Hepatocyte (in vitro differentiated cells): ENCODE data around the gene SRC. TPM values are rescaled to one million over a fixed set of nuclear protein-coding genes. Genes with fewer than 3 reads are reported as not detected.

Experiments
- DNase-seq: peaks from one replicate; pipeline ENCODE4 v3.0.0-alpha.2; 2016; ENCODE audit warnings: low spot score
- H2AFZ ChIP-seq: fragments of 200-600 bp; sonication (generic); 2 replicates; pipeline ENCODE4 v1.6.0; 2016; ENCODE audit warnings: antibody characterized with exemption, mild to moderate bottlenecking
- H3K27ac ChIP-seq: fragments of 200-600 bp; sonication (generic); 2 replicates; pipeline ENCODE4 v1.5.1; 2016; ENCODE audit warnings: mild to moderate bottlenecking
- H3K27me3 ChIP-seq: fragments of 200-600 bp; sonication (generic); 2 replicates; pipeline ENCODE4 v1.6.1; 2016
- H3K36me3 ChIP-seq: fragments of 200-600 bp; sonication (generic); replicated peaks from 2 replicates; pipeline ENCODE4 v1.5.1; 2016; ENCODE audit warnings: low read depth; ENCODE audit not compliant: insufficient read depth
- H3K4me1 ChIP-seq: fragments of 200-600 bp; sonication (generic); 2 replicates; pipeline ENCODE4 v1.5.1; 2016; ENCODE audit warnings: mild to moderate bottlenecking, moderate library complexity; ENCODE audit not compliant: insufficient read depth
- H3K4me2 ChIP-seq: fragments of 200-600 bp; sonication (generic); 2 replicates; pipeline ENCODE4 v1.6.0; 2016
- H3K4me3 ChIP-seq: fragments of 200-600 bp; sonication (generic); 2 replicates; pipeline ENCODE4 v1.5.1; 2016; ENCODE audit warnings: mild to moderate bottlenecking
- H3K79me2 ChIP-seq: fragments of 200-600 bp; sonication (generic); 2 replicates; pipeline ENCODE4 v1.6.0; 2017; ENCODE audit warnings: mild to moderate bottlenecking
- H3K9me2 ChIP-seq: fragments of 200-600 bp; sonication (generic); replicated peaks from 2 replicates; pipeline ENCODE4 v1.6.0; 2017; ENCODE audit warnings: mild to moderate bottlenecking; ENCODE audit not compliant: insufficient read depth
- H3K9me3 ChIP-seq: fragments of 200-600 bp; sonication (generic); 2 replicates; pipeline ENCODE4 v1.5.1; 2016; ENCODE audit warnings: low read depth, mild to moderate bottlenecking
- H4K20me1 ChIP-seq: fragments of 200-600 bp; sonication (generic); 2 replicates; pipeline ENCODE4 v1.6.0; 2016; ENCODE audit warnings: mild to moderate bottlenecking; ENCODE audit not compliant: insufficient read depth, poor library complexity, severe bottlenecking
- CTCF ChIP-seq: fragments of 200-600 bp; sonication (generic); IDR thresholded peaks from 2 replicates; pipeline ENCODE4 v1.5.1; 2016; ENCODE audit warnings: antibody characterized with exemption, mild to moderate bottlenecking; ENCODE audit not compliant: poor library complexity
- EZH2 ChIP-seq: fragments of 200-600 bp; sonication (generic); IDR thresholded peaks from 2 replicates; pipeline ENCODE4 v1.6.1; 2016; ENCODE audit warnings: antibody characterized with exemption, mild to moderate bottlenecking, borderline replicate concordance
- EZH2phosphoT487 ChIP-seq: fragments of 200-600 bp; sonication (generic); IDR thresholded peaks from one replicate; pipeline ENCODE4 v1.6.1; 2018; ENCODE audit warnings: antibody characterized with exemption, mild to moderate bottlenecking, low read depth, moderate library complexity; ENCODE audit not compliant: unreplicated experiment, severe bottlenecking
- WGBS: methylation state at CpG from one replicate; pipeline ENCODE4 v1.1.6; 2016; ENCODE audit warnings: low lambda C conversion rate; ENCODE audit errors: missing lambda C conversion rate; 5-methylcytosine and 5-hydroxymethylcytosine counted together
- polyA plus RNA-seq: library from polyadenylated mRNA; unstranded; fragments of >200 nt; fragmentation: Nextera tagmentation; extraction: Ambion mirVana; gene quantifications from 2 replicates; pipeline ENCODE4 v1.2.1, GENCODE V29; 2016
- total RNA-seq: library from RNA; depleted of rRNA; stranded (reverse); fragments of >200 nt; gene quantifications from 2 replicates; pipeline ENCODE4 v1.2.3, GENCODE V29; 2014

SRC gene
- total and polyA plus RNA-seq, 2 experiments from 2014 or later, result 55.1 to 69.8 TPM

- H3K9me2 ChIP-seq, result no peaks in the 10 kb centered on the region
- DNase-seq, result no peak
- H3K79me2 ChIP-seq, result no peaks in the 10 kb centered on the region
- peaks cover 9% of the 10 kb centered on the region for H3K27me3 ChIP-seq
- H2AFZ ChIP-seq, result no peak overlapping the region
- WGBS, result 71% methylated on average over 4 of the region's 4 CpGs
- no peaks in the 10 kb centered on the region for H3K9me3 ChIP-seq
- no peaks in the 10 kb centered on the region for H3K36me3 ChIP-seq
- no peaks in the 10 kb centered on the region for H4K20me1 ChIP-seq
- no peak overlapping the region for H3K4me3 ChIP-seq
- H3K4me2 ChIP-seq, result no peak overlapping the region
- TF ChIP-seq EZH2phosphoT487, result no peak
- no peak for TF ChIP-seq EZH2
- no peak for TF ChIP-seq CTCF
- H3K27ac ChIP-seq, result no peak overlapping the region
- H3K4me1 ChIP-seq, result no peaks in the 10 kb centered on the region
Measured at GRCh38 chr20:37435607-37436006, 89.7 kb downstream of the SRC start.

GRCh38 chr20:37436527-37437186 is 90.7 kb downstream of the SRC start:
- no peaks in the 10 kb centered on the region for H3K36me3 ChIP-seq
- no peaks in the 10 kb centered on the region for H3K9me2 ChIP-seq
- H4K20me1 ChIP-seq, result no peaks in the 10 kb centered on the region
- no peak overlapping the region for H3K4me2 ChIP-seq
- H3K4me1 ChIP-seq, result no peaks in the 10 kb centered on the region
- no peak overlapping the region for H3K4me3 ChIP-seq
- no peak overlapping the region for H2AFZ ChIP-seq
- WGBS, result 88% methylated on average over 8 of the region's 9 CpGs
- DNase-seq, result no peak
- no peak overlapping the region for H3K27ac ChIP-seq
- no peaks in the 10 kb centered on the region for H3K79me2 ChIP-seq
- peaks cover 9% of the 10 kb centered on the region for H3K27me3 ChIP-seq
- no peaks in the 10 kb centered on the region for H3K9me3 ChIP-seq
- no peak for TF ChIP-seq CTCF
- no peak for TF ChIP-seq EZH2
- TF ChIP-seq EZH2phosphoT487, result no peak

GRCh38 chr20:37437676-37438075 is 91.7 kb downstream of the SRC start:
- no peak overlapping the region for H3K4me3 ChIP-seq
- no peak for DNase-seq
- H2AFZ ChIP-seq, result no peak overlapping the region
- H3K9me2 ChIP-seq, result no peaks in the 10 kb centered on the region
- TF ChIP-seq CTCF (no peak), EZH2phosphoT487 (no peak), EZH2 (no peak)
- H3K9me3 ChIP-seq, result no peaks in the 10 kb centered on the region
- H4K20me1 ChIP-seq, result no peaks in the 10 kb centered on the region
- H3K4me1 ChIP-seq, result no peaks in the 10 kb centered on the region
- H3K36me3 ChIP-seq, result no peaks in the 10 kb centered on the region
- 95% methylated on average over 8 of the region's 8 CpGs for WGBS
- H3K4me2 ChIP-seq, result no peak overlapping the region
- H3K27me3 ChIP-seq, result peaks cover 7% of the 10 kb centered on the region
- no peak overlapping the region for H3K27ac ChIP-seq
- no peaks in the 10 kb centered on the region for H3K79me2 ChIP-seq
